ENCODE results near the gene GJB5.

- TF ChIP-seq PHF8 (conservative IDR thresholded peaks at IDR 0.05; ENCODE audit: low read depth, low read length) (no peak), HDAC2 (IDR thresholded peaks at IDR 0.05; ENCODE audit: borderline replicate concordance in 1 of 2, low read depth in 2 of 2, low read length in 2 of 2) (no peak), RNF2 (IDR thresholded peaks at IDR 0.05; ENCODE audit: borderline replicate concordance, low read depth, low read length, missing control alignments, poor library complexity, severe bottlenecking) (no peak), CTCF (IDR thresholded peaks at IDR 0.05; ENCODE audit: control extremely low read depth in 1 of 3, insufficient read depth in 1 of 3, low read depth in 1 of 3, low read length in 3 of 3) (no peak)
These were observed 45.3 kb upstream of the GJB5 start for GRCh38 chr1:34709547-34709946.

Measured in H1 (cell line).